SKM-1 (cell line): Measurements from ENCODE around the gene TGIF2.

Experiments used
- DNase-seq: peaks from one replicate; lab custom pipeline; 2025; ENCODE audit not compliant: unreplicated experiment; lab: John Stamatoyannopoulos, UW

TGIF2 gene

GRCh38 chr20:36573103-36573797 lies at the start of gene TGIF2:
Gene TGIF2, plus strand, starts transcription at chr20:36573597. Its CDS starts 5,178 bp downstream, at chr20:36578775.
- peak; percentile 32 for DNase-seq

- DNase-seq: no peak
Measured at GRCh38 chr20:36525620-36526365, 47.6 kb upstream of the TGIF2 start.

- no peak for DNase-seq
Measured at GRCh38 chr20:36526521-36527011, 46.8 kb upstream of the TGIF2 start.

- no peak for DNase-seq
Measured at GRCh38 chr20:36527331-36528125, 45.9 kb upstream of the TGIF2 start.

- no peak for DNase-seq
Measured at GRCh38 chr20:36528176-36528874, 45.1 kb upstream of the TGIF2 start.

GRCh38 chr20:36528875-36529417 lies 44.5 kb upstream of the TGIF2 start:
- DNase-seq: no peak

- no peak for DNase-seq
Measured at GRCh38 chr20:36532388-36532787, 41.0 kb upstream of the TGIF2 start.

GRCh38 chr20:36532822-36533221 lies 40.6 kb upstream of the TGIF2 start:
- DNase-seq: no peak

- DNase-seq: no peak
Measured at GRCh38 chr20:36538026-36538722, 35.2 kb upstream of the TGIF2 start.

- DNase-seq: no peak
Measured at GRCh38 chr20:36540551-36541211, 32.7 kb upstream of the TGIF2 start.

- no peak for DNase-seq
Measured at GRCh38 chr20:36541227-36541767, 32.1 kb upstream of the TGIF2 start, which contains the start of gene MYL9. Gene MYL9, plus strand, starts transcription at chr20:36541519. Its CDS starts 3,366 bp downstream, at chr20:36544885.

- no peak for DNase-seq
Measured at GRCh38 chr20:36541768-36542488, 31.5 kb upstream of the TGIF2 start.

GRCh38 chr20:36542516-36543183 lies 30.7 kb upstream of the TGIF2 start:
- DNase-seq: no peak

GRCh38 chr20:36543184-36544133 lies 29.9 kb upstream of the TGIF2 start:
- DNase-seq: no peak

- no peak for DNase-seq
Measured at GRCh38 chr20:36544134-36545018, 29.0 kb upstream of the TGIF2 start.
